ENCODE results near the gene PIGH. TPM values are rescaled to one million over a fixed set of nuclear protein-coding genes. Genes with fewer than 3 reads are reported as not detected.

PIGH gene, protein sequence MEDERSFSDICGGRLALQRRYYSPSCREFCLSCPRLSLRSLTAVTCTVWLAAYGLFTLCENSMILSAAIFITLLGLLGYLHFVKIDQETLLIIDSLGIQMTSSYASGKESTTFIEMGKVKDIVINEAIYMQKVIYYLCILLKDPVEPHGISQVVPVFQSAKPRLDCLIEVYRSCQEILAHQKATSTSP
- total RNA-seq (2021) (6.6 to 7.8 TPM (median 6.8 TPM) in 3 replicates), Bru-seq, nascent RNA (percentile 48 among the genes with signal in this experiment)
- long read RNA-seq, experiment 1, transcript PIGH-201 (4 exons, 1,420 nt), result major isoform, 25 of 36 reads
- long read RNA-seq, experiment 1, partial matches to known transcripts, result 0 of 36 reads
- long read RNA-seq, experiment 1, other reads (novel, unspliced or antisense), result 5 of 36 reads
- long read RNA-seq, experiment 2, transcript PIGH-201 (4 exons, 1,420 nt), result major isoform, 5 of 14 reads
- long read RNA-seq, experiment 2, partial matches to known transcripts, result 1 of 14 reads
- long read RNA-seq, experiment 2, other reads (novel, unspliced or antisense), result 1 of 14 reads
- long read RNA-seq, experiment 3, transcript PIGH-201 (4 exons, 1,420 nt), result major isoform, 23 of 31 reads
- long read RNA-seq, experiment 3, transcript PIGH-202 (4 exons, 594 nt), result minor isoform, 6 of 31 reads
- long read RNA-seq, experiment 3, partial matches to known transcripts, result 0 of 31 reads
- long read RNA-seq, experiment 3, other reads (novel, unspliced or antisense), result 1 of 31 reads

DNA sequence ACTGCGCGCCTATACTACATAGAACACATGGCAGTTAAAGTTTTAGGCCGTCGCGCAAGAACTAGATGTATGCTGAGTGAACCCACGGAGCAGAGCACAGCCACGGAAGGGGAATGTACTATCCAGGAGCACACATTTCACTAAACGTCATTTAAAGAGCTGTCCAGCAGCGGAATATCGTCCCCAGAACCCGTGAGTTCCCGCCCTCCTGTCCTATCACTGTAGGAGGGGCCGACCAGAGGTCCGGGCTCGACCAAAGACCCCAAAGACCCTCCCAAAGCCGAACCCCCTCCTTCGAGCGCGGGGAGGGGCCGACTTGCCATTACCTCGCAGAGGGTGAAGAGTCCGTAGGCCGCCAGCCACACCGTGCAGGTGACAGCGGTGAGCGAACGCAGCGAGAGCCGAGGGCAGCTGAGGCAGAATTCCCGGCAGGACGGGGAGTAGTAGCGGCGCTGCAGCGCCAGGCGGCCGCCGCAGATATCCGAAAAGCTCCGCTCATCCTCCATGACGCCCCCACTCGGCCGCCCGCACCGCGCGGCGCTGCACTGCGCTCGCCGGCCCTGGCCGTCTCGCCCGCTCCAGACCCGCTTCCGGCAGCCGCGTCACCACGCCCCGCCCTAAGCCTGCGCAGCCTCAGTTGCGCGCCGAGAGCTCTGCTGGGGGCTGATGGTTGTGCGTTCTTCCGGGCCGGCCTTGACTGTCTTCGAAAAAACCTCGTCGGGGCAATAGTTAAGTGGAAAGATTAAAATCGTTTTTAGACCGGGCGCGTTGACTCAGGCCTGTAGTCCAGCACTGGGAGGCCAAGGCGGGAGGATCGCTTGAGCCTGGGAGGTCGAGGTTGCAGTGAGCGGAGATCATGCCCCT, at the start of gene PIGH:
PIGH (minus strand) TSS at position 571 of the 864 bp plus-strand sequence; CDS start at position 506, 65 bp downstream.
- ATAC-seq (peak; percentile 97), DNase-seq (ENCODE audit: low spot score) (peak; percentile 92)
- ChIA-PET CTCF (interaction anchor here (0.6 to 3.7 kb wide), 44 partner anchors 9 to 1224 kb away, joined by 3 to 40 read pairs (median 5); partner anchors contain the start of genes ARG2, PLEKHH1 and RDH11), POLR2A (interaction anchor here (0.6 to 2.9 kb wide), 10 partner anchors 9 to 335 kb away, joined by 3 to 25 read pairs (median 4); partner anchors contain the start of genes ARG2 and RDH11)
- H3K4me3 Mint-ChIP-seq, result peak within 1 kb of the TSS; percentile 90
- peaks cover 56% of the 10 kb centered on the region for H3K27me3 Mint-ChIP-seq (ENCODE audit: low read depth)
- peak within 1 kb of the TSS; percentile 88 for H3K27ac Mint-ChIP-seq
- H3K4me1 Mint-ChIP-seq, result peaks cover 8% of the 10 kb centered on the region
- no peaks in the 10 kb centered on the region for H3K9me3 Mint-ChIP-seq
- no peaks in the 10 kb centered on the region for H3K36me3 Mint-ChIP-seq
- TF ChIP-seq, protein P1, sequence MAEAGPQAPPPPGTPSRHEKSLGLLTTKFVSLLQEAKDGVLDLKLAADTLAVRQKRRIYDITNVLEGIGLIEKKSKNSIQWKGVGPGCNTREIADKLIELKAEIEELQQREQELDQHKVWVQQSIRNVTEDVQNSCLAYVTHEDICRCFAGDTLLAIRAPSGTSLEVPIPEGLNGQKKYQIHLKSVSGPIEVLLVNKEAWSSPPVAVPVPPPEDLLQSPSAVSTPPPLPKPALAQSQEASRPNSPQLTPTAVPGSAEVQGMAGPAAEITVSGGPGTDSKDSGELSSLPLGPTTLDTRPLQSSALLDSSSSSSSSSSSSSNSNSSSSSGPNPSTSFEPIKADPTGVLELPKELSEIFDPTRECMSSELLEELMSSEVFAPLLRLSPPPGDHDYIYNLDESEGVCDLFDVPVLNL (CRISPR knock-in tag; IDR thresholded peaks at IDR 0.05; ENCODE audit: borderline replicate concordance, low read depth), result no peak
- no peak for TF ChIP-seq ZNF121 (CRISPR knock-in tag; IDR thresholded peaks at IDR 0.05)
- no peak for TF ChIP-seq FOXJ3 (CRISPR knock-in tag; IDR thresholded peaks at IDR 0.05; ENCODE audit: borderline replicate concordance)
- no peak for TF ChIP-seq GRHL2 (CRISPR knock-in tag; IDR thresholded peaks at IDR 0.05; ENCODE audit: insufficient replicate concordance, severe bottlenecking)
- TF ChIP-seq EMX1 (CRISPR knock-in tag; IDR thresholded peaks at IDR 0.05), result no peak
- peak; percentile 75 for TF ChIP-seq SP1 (CRISPR knock-in tag; conservative IDR thresholded peaks at IDR 0.05)
- TF ChIP-seq, protein P2, sequence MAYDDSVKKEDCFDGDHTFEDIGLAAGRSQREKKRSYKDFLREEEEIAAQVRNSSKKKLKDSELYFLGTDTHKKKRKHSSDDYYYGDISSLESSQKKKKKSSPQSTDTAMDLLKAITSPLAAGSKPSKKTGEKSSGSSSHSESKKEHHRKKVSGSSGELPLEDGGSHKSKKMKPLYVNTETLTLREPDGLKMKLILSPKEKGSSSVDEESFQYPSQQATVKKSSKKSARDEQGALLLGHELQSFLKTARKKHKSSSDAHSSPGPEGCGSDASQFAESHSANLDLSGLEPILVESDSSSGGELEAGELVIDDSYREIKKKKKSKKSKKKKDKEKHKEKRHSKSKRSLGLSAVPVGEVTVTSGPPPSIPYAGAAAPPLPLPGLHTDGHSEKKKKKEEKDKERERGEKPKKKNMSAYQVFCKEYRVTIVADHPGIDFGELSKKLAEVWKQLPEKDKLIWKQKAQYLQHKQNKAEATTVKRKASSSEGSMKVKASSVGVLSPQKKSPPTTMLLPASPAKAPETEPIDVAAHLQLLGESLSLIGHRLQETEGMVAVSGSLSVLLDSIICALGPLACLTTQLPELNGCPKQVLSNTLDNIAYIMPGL (CRISPR knock-in tag; IDR thresholded peaks at IDR 0.05), result peak; percentile 95
- no peak for TF ChIP-seq ZNF281 (CRISPR knock-in tag; IDR thresholded peaks at IDR 0.05)
- TF ChIP-seq CBFB (CRISPR knock-in tag; IDR thresholded peaks at IDR 0.05; ENCODE audit: low read depth), result no peak
- 0 out of 2 replicates have a peak, but pooled peaks have one; percentile 33 for TF ChIP-seq ATF1 (CRISPR knock-in tag; IDR thresholded peaks at IDR 0.05)
- peak; percentile 66; the same call in 1 of the 2 replicates for TF ChIP-seq FOXP1 (CRISPR knock-in tag; IDR thresholded peaks at IDR 0.05; ENCODE audit: borderline replicate concordance)
- TF ChIP-seq ATF2 (CRISPR knock-in tag; IDR thresholded peaks at IDR 0.05; ENCODE audit: borderline replicate concordance, low read depth), result no peak
- no peak for TF ChIP-seq NR3C1 (CRISPR knock-in tag; conservative IDR thresholded peaks at IDR 0.05; ENCODE audit: low read depth)
- TF ChIP-seq MAX (CRISPR knock-in tag; IDR thresholded peaks at IDR 0.05), result peak; percentile 54
- TF ChIP-seq, protein P3, sequence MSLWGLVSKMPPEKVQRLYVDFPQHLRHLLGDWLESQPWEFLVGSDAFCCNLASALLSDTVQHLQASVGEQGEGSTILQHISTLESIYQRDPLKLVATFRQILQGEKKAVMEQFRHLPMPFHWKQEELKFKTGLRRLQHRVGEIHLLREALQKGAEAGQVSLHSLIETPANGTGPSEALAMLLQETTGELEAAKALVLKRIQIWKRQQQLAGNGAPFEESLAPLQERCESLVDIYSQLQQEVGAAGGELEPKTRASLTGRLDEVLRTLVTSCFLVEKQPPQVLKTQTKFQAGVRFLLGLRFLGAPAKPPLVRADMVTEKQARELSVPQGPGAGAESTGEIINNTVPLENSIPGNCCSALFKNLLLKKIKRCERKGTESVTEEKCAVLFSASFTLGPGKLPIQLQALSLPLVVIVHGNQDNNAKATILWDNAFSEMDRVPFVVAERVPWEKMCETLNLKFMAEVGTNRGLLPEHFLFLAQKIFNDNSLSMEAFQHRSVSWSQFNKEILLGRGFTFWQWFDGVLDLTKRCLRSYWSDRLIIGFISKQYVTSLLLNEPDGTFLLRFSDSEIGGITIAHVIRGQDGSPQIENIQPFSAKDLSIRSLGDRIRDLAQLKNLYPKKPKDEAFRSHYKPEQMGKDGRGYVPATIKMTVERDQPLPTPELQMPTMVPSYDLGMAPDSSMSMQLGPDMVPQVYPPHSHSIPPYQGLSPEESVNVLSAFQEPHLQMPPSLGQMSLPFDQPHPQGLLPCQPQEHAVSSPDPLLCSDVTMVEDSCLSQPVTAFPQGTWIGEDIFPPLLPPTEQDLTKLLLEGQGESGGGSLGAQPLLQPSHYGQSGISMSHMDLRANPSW (CRISPR knock-in tag; conservative IDR thresholded peaks at IDR 0.05; ENCODE audit: low read depth), result no peak
- TF ChIP-seq E2F5 (CRISPR knock-in tag; IDR thresholded peaks at IDR 0.05), result 0 out of 2 replicates have a peak, but pooled peaks have one; percentile 65
- peak; percentile 57; the same call in 1 of the 2 replicates for TF ChIP-seq CREM (CRISPR knock-in tag; IDR thresholded peaks at IDR 0.05)
- TF ChIP-seq TEAD4 (CRISPR knock-in tag; IDR thresholded peaks at IDR 0.05), result no peak
- peak; percentile 17; the same call in 1 of the 2 replicates for TF ChIP-seq ZNF232 (CRISPR knock-in tag; IDR thresholded peaks at IDR 0.05)
- no peak for TF ChIP-seq NR2C2 (CRISPR knock-in tag; IDR thresholded peaks at IDR 0.05)
- TF ChIP-seq ZBTB21 (CRISPR knock-in tag; IDR thresholded peaks at IDR 0.05; ENCODE audit: borderline replicate concordance), result peak; percentile 72; the same call in 1 of the 2 replicates
- no peak for TF ChIP-seq GTF2I (CRISPR knock-in tag; conservative IDR thresholded peaks at IDR 0.05)

Data from WTC11 (cell line).